ENCODE data around the gene SHANK1.

The SHANK1 gene

DNA sequence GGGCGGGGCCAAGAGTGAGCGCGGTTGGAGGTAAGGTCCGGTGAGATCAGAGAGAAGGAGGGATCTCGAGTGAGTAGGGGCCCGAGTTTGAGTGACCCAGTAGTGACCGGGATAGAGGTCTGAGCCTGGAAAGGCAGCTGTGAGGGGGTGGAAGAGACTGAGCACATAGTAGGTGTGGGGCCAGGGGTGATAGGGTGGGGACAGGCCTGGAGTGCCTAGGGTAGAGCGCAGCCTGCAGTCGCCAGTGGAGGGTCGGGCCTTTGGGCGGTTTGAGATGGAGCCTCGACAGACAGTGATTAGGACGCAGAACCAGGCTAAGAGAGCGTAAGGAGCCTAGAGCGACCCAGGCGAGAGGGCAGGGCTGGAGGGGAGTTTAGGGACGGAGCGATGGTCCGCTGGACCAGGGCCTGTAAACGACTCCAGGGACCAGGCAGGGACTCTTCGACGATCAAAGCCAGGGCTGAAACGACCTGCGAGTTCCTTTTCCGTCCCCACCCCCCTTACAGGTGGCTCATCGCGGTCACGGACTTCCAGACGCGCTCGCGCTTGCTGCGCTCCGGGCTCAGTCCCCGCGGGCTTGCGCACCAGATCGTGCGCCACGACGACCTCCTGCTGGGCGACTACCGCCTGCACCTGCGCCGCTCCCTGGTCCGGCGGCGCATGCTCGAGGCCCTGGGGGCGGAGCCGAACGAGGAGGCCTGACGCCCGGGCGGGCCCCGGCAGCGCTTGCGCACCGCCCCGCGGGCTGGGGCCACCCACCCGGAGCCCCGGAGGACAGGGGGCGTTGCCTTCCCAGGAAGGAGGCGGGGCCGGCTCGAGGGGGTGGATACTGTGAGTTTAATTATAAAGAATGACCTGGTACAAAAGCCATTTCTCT, 60.9 kb downstream of the SHANK1 start:
- TF ChIP-seq EZH2phosphoT487 (IDR thresholded peaks at IDR 0.05; ENCODE audit: low read depth): no peak
- TF ChIP-seq, protein P1, sequence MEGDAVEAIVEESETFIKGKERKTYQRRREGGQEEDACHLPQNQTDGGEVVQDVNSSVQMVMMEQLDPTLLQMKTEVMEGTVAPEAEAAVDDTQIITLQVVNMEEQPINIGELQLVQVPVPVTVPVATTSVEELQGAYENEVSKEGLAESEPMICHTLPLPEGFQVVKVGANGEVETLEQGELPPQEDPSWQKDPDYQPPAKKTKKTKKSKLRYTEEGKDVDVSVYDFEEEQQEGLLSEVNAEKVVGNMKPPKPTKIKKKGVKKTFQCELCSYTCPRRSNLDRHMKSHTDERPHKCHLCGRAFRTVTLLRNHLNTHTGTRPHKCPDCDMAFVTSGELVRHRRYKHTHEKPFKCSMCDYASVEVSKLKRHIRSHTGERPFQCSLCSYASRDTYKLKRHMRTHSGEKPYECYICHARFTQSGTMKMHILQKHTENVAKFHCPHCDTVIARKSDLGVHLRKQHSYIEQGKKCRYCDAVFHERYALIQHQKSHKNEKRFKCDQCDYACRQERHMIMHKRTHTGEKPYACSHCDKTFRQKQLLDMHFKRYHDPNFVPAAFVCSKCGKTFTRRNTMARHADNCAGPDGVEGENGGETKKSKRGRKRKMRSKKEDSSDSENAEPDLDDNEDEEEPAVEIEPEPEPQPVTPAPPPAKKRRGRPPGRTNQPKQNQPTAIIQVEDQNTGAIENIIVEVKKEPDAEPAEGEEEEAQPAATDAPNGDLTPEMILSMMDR (IDR thresholded peaks at IDR 0.05; ENCODE audit: low read depth, low read length): no peak
- Histone ChIP-seq H3K9me3 (ENCODE audit: insufficient read depth, low read length) (peaks cover 4% of the 10 kb centered on the region; the same call in 1 of the 2 replicates), H3K27me3 (ENCODE audit: low read depth, low read length) (peaks cover 10% of the 10 kb centered on the region; the same call in 1 of the 2 replicates), H3K36me3 (replicated peaks; ENCODE audit: low read depth, low read length) (no peaks in the 10 kb centered on the region), H2AFZ (ENCODE audit: low read depth, low read length) (no peak overlapping the region), H3K9ac (ENCODE audit: low read length) (no peak overlapping the region), H3K4me3 (ENCODE audit: low read length) (no peak overlapping the region), H3K4me2 (ENCODE audit: low read length) (no peak overlapping the region), H4K20me1 (ENCODE audit: insufficient read depth, low read length) (no peaks in the 10 kb centered on the region), H3K79me2 (ENCODE audit: low read length) (no peaks in the 10 kb centered on the region), H3K4me1 (ENCODE audit: low read length) (no peaks in the 10 kb centered on the region), H3K27ac (ENCODE audit: low read length) (no peak overlapping the region)

DNA sequence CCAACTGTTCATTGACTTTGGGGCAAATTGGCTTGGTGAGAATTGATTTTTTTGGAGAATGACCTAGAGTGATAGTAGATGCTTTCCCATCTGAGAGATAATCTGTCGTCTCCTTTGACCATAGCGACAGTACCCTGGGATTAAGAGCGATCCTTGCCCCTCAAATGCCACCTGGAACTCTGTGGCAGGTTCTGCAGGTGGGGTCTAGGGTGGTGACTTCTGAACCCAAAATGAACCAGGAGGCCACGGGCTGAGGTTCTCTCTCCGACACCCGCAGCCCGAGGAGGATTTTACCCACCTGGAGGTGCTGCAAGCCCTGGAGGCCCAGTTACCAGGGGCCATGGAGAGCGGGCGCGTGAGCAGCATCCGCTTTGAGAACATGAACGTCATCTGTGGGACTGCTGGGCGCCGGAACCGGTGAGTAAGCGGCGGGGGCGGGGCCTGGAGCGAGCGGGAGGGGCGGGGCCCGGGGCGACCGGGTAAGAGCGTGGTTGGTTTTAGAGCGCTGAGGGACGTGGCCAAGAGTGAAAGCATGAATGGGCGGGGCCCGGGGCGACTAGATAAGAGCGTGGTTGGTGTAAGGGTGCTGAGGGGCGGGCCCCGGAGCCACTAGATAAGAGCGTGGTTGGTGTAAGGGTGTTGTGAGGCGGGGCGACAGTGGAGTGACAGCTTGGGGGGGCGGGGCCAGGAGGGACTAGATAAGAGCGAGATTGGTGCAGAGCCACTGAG, 61.7 kb downstream of the SHANK1 start:
- no peaks in the 10 kb centered on the region for H4K20me1 ChIP-seq (ENCODE audit: insufficient read depth, low read length)
- H3K9ac ChIP-seq (ENCODE audit: low read length): no peak overlapping the region
- peaks cover 12% of the 10 kb centered on the region; the same call in 1 of the 2 replicates for H3K27me3 ChIP-seq (ENCODE audit: low read depth, low read length)
- no peaks in the 10 kb centered on the region for H3K36me3 ChIP-seq (replicated peaks; ENCODE audit: low read depth, low read length)
- no peak overlapping the region for H3K27ac ChIP-seq (ENCODE audit: low read length)
- H3K4me3 ChIP-seq (ENCODE audit: low read length): no peak overlapping the region
- TF ChIP-seq, protein P1 (IDR thresholded peaks at IDR 0.05; ENCODE audit: low read depth, low read length): no peak
- no peak for TF ChIP-seq EZH2phosphoT487 (IDR thresholded peaks at IDR 0.05; ENCODE audit: low read depth)
- no peaks in the 10 kb centered on the region for H3K79me2 ChIP-seq (ENCODE audit: low read length)
- H3K4me1 ChIP-seq (ENCODE audit: low read length): no peaks in the 10 kb centered on the region
- H2AFZ ChIP-seq (ENCODE audit: low read depth, low read length): no peak overlapping the region
- no peak overlapping the region for H3K4me2 ChIP-seq (ENCODE audit: low read length)
- peaks cover 4% of the 10 kb centered on the region; the same call in 1 of the 2 replicates for H3K9me3 ChIP-seq (ENCODE audit: insufficient read depth, low read length)

DNA sequence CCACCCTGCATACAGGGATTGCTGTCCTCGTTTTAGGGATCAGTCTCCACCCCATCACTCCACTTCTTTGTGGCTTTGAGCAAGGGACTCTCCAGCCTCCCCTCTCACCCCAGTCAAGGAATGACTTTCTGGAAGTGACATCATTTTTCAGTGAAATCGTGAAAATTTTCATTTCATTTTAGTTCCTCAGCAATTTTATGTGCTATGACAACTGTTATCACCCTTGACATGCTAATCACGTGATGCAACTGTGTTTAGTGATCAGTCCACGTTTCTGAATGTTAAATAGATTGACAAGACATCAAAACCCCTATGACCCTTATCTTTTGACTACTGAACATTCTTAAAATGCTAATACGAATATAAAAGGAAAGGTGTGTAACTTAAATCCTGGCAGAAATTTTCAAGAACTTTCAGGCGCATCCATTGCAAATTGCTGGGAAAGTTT, 62.4 kb downstream of the SHANK1 start:
- no peak for TF ChIP-seq EZH2phosphoT487 (IDR thresholded peaks at IDR 0.05; ENCODE audit: low read depth)
- TF ChIP-seq, protein P1 (IDR thresholded peaks at IDR 0.05; ENCODE audit: low read depth, low read length): no peak

DNA sequence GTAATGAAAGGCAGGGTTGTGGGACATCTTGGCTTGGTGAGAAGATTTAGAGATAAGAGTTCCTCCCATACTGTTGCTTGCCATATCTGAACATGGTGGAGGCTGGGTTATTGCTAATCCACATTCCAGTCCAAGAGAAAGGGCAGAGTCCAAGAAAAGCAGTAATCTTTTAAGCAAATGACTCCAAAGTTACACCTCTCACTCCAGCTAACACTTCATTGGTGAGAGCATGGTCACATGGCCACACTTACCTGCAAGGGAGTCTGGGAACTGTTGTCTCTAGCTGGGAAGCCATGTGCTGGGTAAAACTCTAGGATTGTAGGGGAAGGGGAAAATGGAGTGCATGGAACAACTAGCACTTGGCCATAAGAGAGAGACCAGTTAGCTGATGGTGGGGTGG, 64.7 kb downstream of the SHANK1 start:
- Histone ChIP-seq H3K4me1 (ENCODE audit: low read length) (no peaks in the 10 kb centered on the region), H3K9me3 (ENCODE audit: insufficient read depth, low read length) (peaks cover 4% of the 10 kb centered on the region; the same call in 1 of the 2 replicates), H3K4me2 (ENCODE audit: low read length) (no peak overlapping the region), H3K4me3 (ENCODE audit: low read length) (no peak overlapping the region), H4K20me1 (ENCODE audit: insufficient read depth, low read length) (no peaks in the 10 kb centered on the region), H3K9ac (ENCODE audit: low read length) (no peak overlapping the region), H3K27ac (ENCODE audit: low read length) (no peak overlapping the region), H3K79me2 (ENCODE audit: low read length) (no peaks in the 10 kb centered on the region), H2AFZ (ENCODE audit: low read depth, low read length) (no peak overlapping the region), H3K36me3 (replicated peaks; ENCODE audit: low read depth, low read length) (no peaks in the 10 kb centered on the region), H3K27me3 (ENCODE audit: low read depth, low read length) (peaks cover 12% of the 10 kb centered on the region; the same call in 1 of the 2 replicates)
- TF ChIP-seq, protein P1 (IDR thresholded peaks at IDR 0.05; ENCODE audit: low read depth, low read length): no peak
- no peak for TF ChIP-seq EZH2phosphoT487 (IDR thresholded peaks at IDR 0.05; ENCODE audit: low read depth)

More for the DNA sequence above, 62.4 kb downstream of the SHANK1 start:
- Histone ChIP-seq H3K4me3 (ENCODE audit: low read length) (no peak overlapping the region), H3K4me2 (ENCODE audit: low read length) (no peak overlapping the region), H3K9me3 (ENCODE audit: insufficient read depth, low read length) (peaks cover 4% of the 10 kb centered on the region; the same call in 1 of the 2 replicates), H3K27ac (ENCODE audit: low read length) (no peak overlapping the region), H3K27me3 (ENCODE audit: low read depth, low read length) (peaks cover 12% of the 10 kb centered on the region; the same call in 1 of the 2 replicates), H4K20me1 (ENCODE audit: insufficient read depth, low read length) (no peaks in the 10 kb centered on the region), H3K9ac (ENCODE audit: low read length) (no peak overlapping the region), H3K4me1 (ENCODE audit: low read length) (no peaks in the 10 kb centered on the region), H3K79me2 (ENCODE audit: low read length) (no peaks in the 10 kb centered on the region), H3K36me3 (replicated peaks; ENCODE audit: low read depth, low read length) (no peaks in the 10 kb centered on the region), H2AFZ (ENCODE audit: low read depth, low read length) (no peak overlapping the region)
